Muscle of leg (tissue), 11 donors: ENCODE measurements around the gene PLD4. TPM values are rescaled to one million over a fixed set of nuclear protein-coding genes. Genes with fewer than 3 reads are reported as not detected.

ENCODE experiments used
- DNase-seq: peaks from one replicate; pipeline ENCODE4 v3.0.0; 2013
- H3K27ac ChIP-seq: one replicate; pipeline ENCODE4 v1.5.1; 2013; ENCODE audit warnings: mild to moderate bottlenecking, low read length, control low read depth
- H3K27me3 ChIP-seq: one replicate; pipeline ENCODE4 v1.6.1; 2013; ENCODE audit warnings: low read length; ENCODE audit not compliant: control insufficient read depth, insufficient read depth
- H3K36me3 ChIP-seq: one replicate; pipeline ENCODE4 v1.6.1; 2013; ENCODE audit warnings: low read length; ENCODE audit not compliant: control insufficient read depth, insufficient read depth
- H3K4me1 ChIP-seq: one replicate; pipeline ENCODE4 v1.6.1; 2013; ENCODE audit warnings: low read length; ENCODE audit not compliant: control insufficient read depth, insufficient read depth
- H3K4me3 ChIP-seq: one replicate; pipeline ENCODE4 v1.5.1; 2013; ENCODE audit warnings: low read length, control low read depth
- H3K9me3 ChIP-seq: replicated peaks from 2 replicates; pipeline ENCODE4 v1.6.1; 2013; ENCODE audit warnings: low read depth, low read length; ENCODE audit not compliant: control insufficient read depth
- WGBS: methylation state at CpG from one replicate; pipeline ENCODE4 v1.1.5; 2013; ENCODE audit warnings: missing lambda C conversion rate; ENCODE audit not compliant: insufficient coverage; 5-methylcytosine and 5-hydroxymethylcytosine counted together
- polyA plus RNA-seq, 8 donors: library from polyadenylated mRNA; unstranded; fragments of 120-200 nt; gene quantifications; one replicate each; pipeline versions ENCODE4 v1.2.1 to v1.2.3, GENCODE V29; 2013; ENCODE audit warnings: inconsistent platforms in 1 of 8, low replicate concordance in 1 of 8; ENCODE audit not compliant: insufficient read length in 8 of 8, insufficient read depth in 1 of 8
- total RNA-seq: library from RNA; stranded (reverse); fragments of 120-200 nt; gene quantifications from one replicate; pipeline ENCODE4 v1.2.4, GENCODE V29; 2013

Gene PLD4
- total and polyA plus RNA-seq, 9 donors, result 3.1 to 9.7 (median 6.3) TPM

DNA sequence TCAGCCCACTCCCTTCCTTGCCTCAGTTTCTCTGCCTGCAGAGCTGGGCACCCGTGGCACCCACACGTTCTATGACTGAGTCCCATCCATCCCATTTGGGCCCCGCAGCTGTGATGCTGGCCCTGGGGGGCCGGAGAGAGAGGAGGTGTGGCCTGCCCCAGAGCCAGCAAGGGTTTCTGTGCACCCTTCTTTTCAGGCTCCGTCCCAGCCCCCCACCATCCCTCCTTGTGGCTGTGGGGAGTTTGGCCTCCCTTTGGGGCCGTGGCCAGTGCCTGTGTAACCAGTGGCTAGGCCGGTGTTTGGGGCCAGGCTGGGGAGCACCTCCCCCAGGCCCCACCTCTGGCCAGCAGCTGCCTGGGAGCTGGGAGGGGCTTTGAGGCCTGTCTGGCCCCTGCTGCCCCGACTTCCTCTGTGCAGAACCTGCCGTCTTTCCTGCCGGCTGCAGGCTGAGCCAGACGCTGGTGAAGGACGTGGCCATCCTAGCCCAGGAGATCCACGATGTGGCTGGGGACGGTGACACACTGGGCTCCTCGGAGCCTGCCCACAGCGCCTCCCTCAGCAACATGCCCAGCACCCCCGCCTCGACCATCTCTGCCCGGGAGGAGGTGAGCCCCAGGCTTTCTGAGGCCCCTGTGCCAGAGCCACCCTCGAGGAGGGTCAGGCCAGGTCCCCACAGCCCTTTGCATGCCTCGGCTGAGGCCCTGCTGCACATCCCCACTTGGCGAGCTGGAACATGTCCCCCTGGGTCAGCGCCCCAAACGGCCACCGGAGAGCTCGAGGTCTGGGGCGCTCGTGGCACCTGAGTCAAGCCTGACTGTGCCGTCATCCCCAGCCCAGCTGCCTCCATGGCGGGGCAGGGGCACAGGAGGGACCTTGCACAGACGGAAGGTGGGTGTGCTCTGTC lies 31.9 kb upstream of the PLD4 start:
- peak; percentile 10 for DNase-seq
- Histone ChIP-seq H3K9me3 (no peaks in the 10 kb centered on the region), H3K4me3 (no peak overlapping the region), H3K27me3 (peaks cover 7% of the 10 kb centered on the region), H3K27ac (no peak overlapping the region), H3K4me1 (peaks cover 31% of the 10 kb centered on the region), H3K36me3 (no peaks in the 10 kb centered on the region)
- 56% methylated on average over 23 of the region's 31 CpGs for whole genome bisulfite sequencing

DNA sequence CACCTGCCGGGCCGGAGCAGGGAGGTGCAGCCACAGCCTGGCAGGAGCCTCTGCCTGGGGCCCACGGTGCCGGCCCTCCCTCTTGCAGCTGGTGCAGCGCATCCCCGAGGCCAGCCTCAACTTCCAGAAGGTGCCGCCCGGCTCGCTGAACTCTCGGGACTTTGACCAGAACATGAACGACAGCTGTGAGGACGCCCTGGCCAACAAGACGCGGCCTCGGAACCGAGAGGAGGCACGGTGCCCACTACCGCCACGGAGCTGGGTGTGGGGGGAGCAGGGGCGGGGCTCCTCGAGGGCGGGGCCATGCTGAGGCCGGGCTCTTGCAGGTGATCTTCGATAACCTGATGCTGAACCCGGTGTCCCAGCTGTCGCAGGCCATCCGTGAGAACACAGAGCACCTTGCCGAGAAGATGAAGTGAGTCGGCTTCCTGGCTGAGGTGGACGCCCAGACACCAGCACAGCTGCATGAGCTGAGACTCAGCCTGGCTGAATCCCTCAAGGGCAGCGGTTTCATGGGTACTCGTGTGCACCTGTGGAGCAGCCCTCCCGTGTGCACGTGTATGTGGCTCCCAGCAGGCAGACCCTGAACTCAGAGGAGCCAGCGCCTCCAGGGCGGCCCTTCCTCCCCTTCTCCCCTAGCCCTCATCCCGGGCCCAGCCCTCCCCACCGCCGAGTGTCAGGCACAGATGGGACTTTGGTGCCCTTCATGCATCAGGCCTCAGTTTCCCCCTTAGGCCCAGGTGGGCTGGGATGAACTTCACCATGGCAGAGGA lies 31.1 kb upstream of the PLD4 start:
- Histone ChIP-seq H3K9me3 (no peaks in the 10 kb centered on the region), H3K36me3 (no peaks in the 10 kb centered on the region), H3K27me3 (peaks cover 7% of the 10 kb centered on the region), H3K4me3 (no peak overlapping the region), H3K4me1 (peaks cover 31% of the 10 kb centered on the region), H3K27ac (no peak overlapping the region)
- peak; percentile 6 for DNase-seq
- 67% methylated on average over 39 of the region's 39 CpGs for WGBS

DNA sequence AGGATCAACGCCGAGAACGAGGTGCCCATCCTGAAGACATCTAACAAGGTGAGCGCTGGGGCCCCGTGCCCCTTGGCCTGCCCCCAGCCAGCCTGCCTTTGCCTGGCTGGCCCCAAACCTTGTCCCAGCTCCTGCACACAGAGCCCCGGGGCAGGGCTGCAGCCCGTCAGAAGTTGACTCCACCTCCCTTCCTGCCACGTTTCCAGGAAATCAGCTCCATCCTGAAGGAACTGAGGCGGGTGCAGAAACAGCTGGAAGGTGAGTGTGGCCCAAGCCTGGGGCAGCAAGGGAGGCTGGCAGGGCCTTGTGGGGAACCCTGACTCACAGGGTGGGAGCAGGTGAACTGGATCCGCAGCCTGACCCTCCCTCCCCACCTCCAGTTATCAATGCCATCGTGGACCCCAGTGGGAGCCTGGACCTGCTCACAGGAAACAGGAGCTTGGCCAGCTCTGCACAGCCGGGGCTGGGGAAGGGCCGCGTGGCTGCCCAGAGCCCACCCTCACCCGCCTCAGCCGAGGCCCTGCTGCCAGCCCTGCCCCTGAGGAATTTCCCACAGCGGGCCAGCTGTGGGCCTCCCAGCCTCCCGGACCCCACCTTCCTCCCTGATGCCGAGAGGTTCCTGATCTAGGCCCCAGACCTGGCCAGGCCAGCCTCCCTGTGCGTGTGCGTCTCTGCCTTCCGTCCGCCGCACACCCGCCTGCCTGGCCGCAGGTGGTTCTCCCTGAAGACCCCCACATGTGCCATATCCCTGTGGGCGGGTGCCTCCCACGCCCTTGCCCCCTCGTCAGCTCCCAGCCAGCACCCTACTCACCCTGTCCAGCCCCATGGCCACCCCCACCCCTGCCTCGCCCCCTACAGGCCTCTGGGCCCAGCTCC lies 30.1 kb upstream of the PLD4 start:
- Histone ChIP-seq H3K4me1 (peaks cover 30% of the 10 kb centered on the region), H3K27me3 (peaks cover 10% of the 10 kb centered on the region), H3K27ac (no peak overlapping the region), H3K4me3 (no peak overlapping the region), H3K9me3 (no peaks in the 10 kb centered on the region), H3K36me3 (no peaks in the 10 kb centered on the region)
- 74% methylated on average over 24 of the region's 30 CpGs for WGBS
- DNase-seq, result peak; percentile 38

DNA sequence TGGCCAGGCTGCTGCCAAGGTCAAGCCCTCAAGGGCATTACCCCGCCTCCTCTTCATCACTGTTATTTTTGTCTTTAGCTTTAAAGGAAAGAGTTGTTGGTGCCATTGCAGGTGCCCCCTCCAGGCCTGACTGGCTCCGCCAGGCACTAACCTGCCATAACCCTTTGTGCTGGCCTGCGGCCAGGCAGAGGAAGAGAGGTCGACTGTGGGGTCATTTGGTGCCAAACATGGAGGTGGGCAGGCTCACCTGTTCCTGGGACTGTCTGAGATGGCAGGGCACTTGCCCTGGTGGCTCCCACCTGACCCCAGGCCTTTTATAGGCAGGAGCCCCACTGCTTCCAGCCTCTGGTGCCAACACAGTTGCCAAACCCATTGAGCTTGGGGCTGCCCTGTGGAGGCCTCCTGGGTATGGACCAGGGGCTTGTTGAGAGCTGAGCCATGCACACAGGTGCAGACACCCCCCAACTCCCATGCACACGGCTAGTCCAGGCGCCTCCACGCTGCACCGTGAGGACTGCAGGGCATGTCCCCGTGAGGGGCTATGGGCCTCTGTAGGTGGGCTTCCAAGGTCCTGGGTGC lies 29.4 kb upstream of the PLD4 start:
- H3K4me1 ChIP-seq, result peaks cover 30% of the 10 kb centered on the region
- 81% methylated on average over 8 of the region's 9 CpGs for WGBS
- H3K4me3 ChIP-seq, result no peak overlapping the region
- no peaks in the 10 kb centered on the region for H3K9me3 ChIP-seq
- peak; percentile 8 for DNase-seq
- H3K27me3 ChIP-seq, result peaks cover 10% of the 10 kb centered on the region
- no peaks in the 10 kb centered on the region for H3K36me3 ChIP-seq
- no peak overlapping the region for H3K27ac ChIP-seq

DNA sequence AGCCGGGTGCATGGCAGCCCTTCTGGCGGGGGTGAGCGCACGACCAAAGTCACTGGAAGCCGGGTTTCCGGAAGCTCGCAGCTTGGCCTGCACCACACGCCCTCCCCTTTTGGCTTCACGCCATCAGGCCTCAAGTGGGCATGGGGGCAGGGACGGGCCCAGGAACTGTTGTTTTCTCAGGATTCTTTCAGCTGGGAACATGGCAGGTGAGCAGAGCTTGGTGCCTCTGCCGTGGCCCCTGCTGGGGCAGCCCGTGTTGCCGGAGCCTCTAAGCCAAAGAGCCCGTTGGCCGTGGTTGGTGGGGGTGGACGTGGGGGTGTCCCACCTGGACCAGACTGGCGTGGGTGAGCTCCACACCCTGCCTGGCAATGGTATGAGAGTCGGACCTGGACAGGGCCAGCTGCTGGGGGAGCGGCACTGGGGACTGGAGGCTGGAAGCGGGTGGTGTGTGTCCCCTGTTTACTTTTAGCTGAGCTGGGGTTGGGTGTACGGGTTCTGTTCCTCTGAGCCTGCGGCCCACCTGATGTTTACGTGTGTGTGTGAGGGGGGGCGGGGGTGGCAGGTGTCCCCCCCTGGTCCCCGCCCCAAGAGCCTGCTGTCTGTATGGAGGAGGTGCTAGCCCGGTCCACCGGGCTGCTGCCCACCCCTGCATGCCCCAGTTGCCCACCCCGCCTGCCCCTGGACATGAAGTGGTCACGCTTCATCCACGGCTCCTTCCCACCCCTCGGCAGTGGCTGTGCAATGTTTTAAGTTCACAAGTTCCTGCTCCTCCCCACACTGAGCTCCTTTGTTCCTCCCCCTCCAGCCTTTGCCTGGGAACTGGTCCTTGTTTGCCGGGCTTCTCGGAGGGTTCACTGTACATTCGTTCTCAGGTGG lies 28.7 kb upstream of the PLD4 start:
- no peak overlapping the region for H3K4me3 ChIP-seq
- H3K27ac ChIP-seq, result no peak overlapping the region
- no peaks in the 10 kb centered on the region for H3K36me3 ChIP-seq
- no peaks in the 10 kb centered on the region for H3K9me3 ChIP-seq
- peaks cover 10% of the 10 kb centered on the region for H3K27me3 ChIP-seq
- H3K4me1 ChIP-seq, result peaks cover 30% of the 10 kb centered on the region
- WGBS, result 71% methylated on average over 23 of the region's 34 CpGs
- peak; percentile 41 for DNase-seq

DNA sequence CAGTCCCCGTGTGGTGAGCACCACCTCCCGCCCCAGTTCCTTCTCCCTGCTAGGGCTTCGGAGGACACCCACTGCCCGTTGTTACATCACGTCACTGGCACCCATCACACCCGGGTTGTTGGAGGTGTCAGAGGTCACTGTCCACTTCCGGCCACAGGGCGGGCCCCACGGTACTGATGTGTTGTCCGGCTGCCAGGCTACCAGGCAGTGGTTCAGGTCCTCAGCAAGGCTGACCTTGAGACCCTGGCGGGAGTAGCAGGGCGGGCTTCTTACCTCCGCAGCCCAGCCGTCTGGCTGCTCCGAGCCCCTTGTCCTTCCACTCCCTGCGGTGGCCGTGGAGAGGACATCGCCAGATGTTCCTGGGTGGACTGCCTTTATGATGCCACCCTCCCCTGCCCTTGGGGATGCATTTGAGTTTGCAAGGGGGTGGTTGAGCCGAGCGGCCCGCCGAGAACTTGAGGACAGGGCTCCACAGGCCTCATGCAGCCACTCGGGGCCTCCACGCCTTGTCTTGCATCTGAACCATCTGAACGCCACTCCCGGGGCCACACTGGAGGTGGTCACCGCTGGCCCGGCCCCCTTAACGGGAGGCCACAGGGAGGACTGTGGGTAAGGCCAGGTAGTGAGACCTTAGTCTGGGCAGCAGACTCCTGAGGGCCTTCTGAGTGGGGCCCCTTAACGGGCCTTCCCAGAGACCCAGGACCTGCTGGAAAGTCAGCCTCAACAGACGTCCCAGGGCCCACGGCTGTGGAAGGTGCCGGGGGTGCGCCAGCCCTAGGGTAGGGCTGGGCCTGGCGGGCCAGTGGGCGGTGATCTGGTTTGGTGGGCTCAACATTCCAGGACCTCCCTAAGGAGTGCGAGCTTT lies 27.1 kb upstream of the PLD4 start:
- WGBS, result 88% methylated on average over 37 of the region's 37 CpGs
- H3K4me3 ChIP-seq, result no peak overlapping the region
- peaks cover 27% of the 10 kb centered on the region for H3K4me1 ChIP-seq
- H3K9me3 ChIP-seq, result no peaks in the 10 kb centered on the region
- H3K36me3 ChIP-seq, result no peaks in the 10 kb centered on the region
- no peak overlapping the region for H3K27ac ChIP-seq
- peaks cover 10% of the 10 kb centered on the region for H3K27me3 ChIP-seq
- DNase-seq, result peak; percentile 4

DNA sequence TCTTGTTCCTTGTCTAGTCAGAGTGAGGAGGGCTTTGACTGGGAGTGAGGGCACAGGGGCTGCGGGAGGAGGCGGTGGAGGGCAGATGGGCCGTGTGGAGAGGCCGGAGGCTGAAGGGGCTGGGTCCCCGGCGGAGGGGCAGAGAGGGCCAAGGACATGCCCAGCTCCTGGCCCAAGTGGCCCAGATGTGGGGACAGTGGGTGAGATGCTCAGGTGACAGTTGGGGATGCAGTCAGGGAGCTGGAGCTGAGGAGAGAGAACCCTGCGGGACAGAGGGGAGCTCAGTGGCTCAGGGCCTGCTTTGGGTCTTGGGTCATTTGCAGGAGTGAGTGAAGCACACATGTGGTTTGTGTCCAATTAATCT lies 26.5 kb upstream of the PLD4 start:
- H3K27ac ChIP-seq, result no peak overlapping the region
- no peak for DNase-seq
- H3K4me1 ChIP-seq, result peaks cover 21% of the 10 kb centered on the region
- H3K9me3 ChIP-seq, result no peaks in the 10 kb centered on the region
- H3K4me3 ChIP-seq, result no peak overlapping the region
- WGBS, result 93% methylated on average over 7 of the region's 7 CpGs
- peaks cover 8% of the 10 kb centered on the region for H3K27me3 ChIP-seq
- H3K36me3 ChIP-seq, result no peaks in the 10 kb centered on the region

DNA sequence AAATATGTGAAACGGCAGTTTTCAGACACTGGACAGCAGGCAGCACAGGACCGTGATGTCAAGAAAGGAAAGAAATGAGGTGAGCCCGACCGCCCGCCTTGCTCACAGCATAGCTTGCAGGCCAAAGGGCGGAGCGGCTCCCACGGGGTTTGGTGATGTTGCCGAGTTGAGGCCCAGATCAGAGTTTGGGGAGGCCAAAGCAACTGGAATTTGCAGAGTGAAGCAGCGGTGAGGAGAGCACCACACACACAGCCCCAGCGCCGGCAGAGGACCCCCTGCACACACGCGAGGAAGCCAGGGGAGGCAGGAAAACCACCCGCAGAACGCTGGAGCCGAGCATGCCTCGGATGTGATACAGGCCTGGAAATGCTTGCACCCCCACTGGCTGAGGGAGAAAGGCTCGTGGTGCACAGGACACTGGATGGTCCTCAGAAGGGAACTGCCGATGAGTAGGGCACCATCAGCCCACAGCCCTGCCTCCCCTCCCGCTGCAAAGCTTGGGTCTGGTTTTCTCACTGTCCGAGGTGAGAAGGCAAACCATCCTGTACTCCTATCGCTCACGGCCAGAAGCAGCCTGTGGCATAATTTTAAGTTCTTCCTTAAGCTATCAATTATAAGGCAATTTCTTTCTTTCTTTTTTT lies 25.7 kb upstream of the PLD4 start:
- DNase-seq, result peak; percentile 73

More for the DNA sequence above, 25.7 kb upstream of the PLD4 start:
- Histone ChIP-seq H3K27ac (no peak overlapping the region), H3K27me3 (peaks cover 6% of the 10 kb centered on the region), H3K36me3 (no peaks in the 10 kb centered on the region), H3K9me3 (no peaks in the 10 kb centered on the region), H3K4me1 (peaks cover 20% of the 10 kb centered on the region), H3K4me3 (no peak overlapping the region)
- 26% methylated on average over 22 of the region's 24 CpGs for WGBS
